Skeletal muscle satellite cell (primary cell): ENCODE data around the gene ATP11A.
A peak's percentile ranks its signal among the peaks of the same experiment; 100 is the strongest.

Experiments used
- H3K27me3 ChIP-seq: 2 replicates; pipeline ENCODE4 v1.7.0; 2013; ENCODE audit warnings: low read length; ENCODE audit not compliant: control insufficient read depth, insufficient read depth
- H3K36me3 ChIP-seq: 2 replicates; pipeline ENCODE4 v1.7.0; 2013; ENCODE audit warnings: mild to moderate bottlenecking, control low read depth, low read length; ENCODE audit not compliant: insufficient read depth
- H3K4me1 ChIP-seq: 2 replicates; pipeline ENCODE4 v1.7.0; 2013; ENCODE audit warnings: low read length; ENCODE audit not compliant: control insufficient read depth, insufficient read depth
- H3K4me2 ChIP-seq: 2 replicates; pipeline ENCODE4 v1.7.0; 2013; ENCODE audit warnings: mild to moderate bottlenecking, low read length
- H3K4me3 ChIP-seq: 2 replicates; pipeline ENCODE4 v1.7.0; 2013; ENCODE audit warnings: low read length
- H3K9ac ChIP-seq: 2 replicates; pipeline ENCODE4 v1.7.0; 2013; ENCODE audit warnings: mild to moderate bottlenecking, low read depth, low read length, moderate library complexity
- H3K9me3 ChIP-seq: replicated peaks from 2 replicates; pipeline ENCODE4 v1.7.0; 2013; ENCODE audit warnings: mild to moderate bottlenecking, control low read depth, low read length

The ATP11A gene

DNA sequence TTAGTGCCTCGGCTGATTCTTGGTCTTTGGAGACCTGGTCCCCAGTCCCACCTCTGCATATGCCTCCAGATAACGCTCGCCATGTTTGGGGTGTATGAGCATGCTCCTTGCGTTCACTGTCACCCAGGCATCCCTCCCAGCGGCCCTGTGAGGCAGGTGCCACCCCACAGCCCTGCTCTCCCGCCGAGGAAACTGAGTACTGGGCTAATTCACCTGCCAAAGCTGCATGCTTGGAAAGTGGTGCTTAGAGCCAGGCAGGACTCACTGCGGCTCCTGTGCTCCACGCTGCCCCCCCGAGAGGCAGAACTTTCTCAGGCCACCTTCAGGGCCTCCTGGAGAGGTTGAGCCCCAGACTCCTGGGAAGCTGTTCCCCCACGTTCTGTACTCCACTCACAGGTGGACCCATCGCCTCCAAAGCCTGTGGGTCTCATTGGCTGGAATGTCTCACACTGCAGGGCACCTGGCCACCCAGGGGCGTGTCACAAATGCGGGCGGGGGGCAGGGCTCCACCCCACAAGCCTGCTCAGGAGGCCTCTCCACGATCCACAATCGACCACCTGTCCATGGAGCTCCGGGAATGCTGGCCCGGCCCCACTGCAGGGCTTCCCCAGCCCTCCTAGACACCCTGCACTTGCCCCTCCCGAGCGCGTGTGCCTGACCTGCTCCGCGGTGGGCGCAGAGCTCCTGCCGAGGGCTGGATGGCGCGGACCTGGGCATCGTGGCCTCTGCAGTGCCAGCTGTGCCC is 64.6 kb downstream of the ATP11A start:
- Histone ChIP-seq H3K9ac (no peak overlapping the region), H3K9me3 (no peaks in the 10 kb centered on the region), H3K36me3 (no peaks in the 10 kb centered on the region), H3K4me2 (no peak overlapping the region), H3K4me1 (no peaks in the 10 kb centered on the region), H3K4me3 (no peak overlapping the region), H3K27me3 (no peaks in the 10 kb centered on the region)

DNA sequence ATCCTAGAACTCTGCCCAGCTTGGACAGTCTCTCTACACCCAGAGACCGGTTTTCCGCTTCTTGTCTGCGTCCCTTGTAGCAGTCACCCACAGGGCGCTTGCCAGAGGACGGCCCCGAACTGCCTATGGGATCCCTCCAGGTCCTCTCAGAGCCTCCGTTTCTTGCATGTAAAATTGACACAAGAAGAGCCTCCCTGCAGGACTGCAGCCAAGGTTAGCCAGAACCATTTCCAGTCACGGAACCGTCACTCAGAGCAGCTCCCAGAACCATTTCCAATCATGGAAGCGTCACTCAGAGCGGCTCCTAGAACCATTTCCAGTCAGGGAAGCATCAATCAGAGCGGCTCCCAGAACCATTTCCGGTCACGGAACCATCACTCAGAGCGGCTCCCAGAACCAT is 65.5 kb downstream of the ATP11A start:
- H3K36me3 ChIP-seq, result no peaks in the 10 kb centered on the region
- H3K9me3 ChIP-seq, result no peaks in the 10 kb centered on the region
- H3K9ac ChIP-seq, result no peak overlapping the region
- no peaks in the 10 kb centered on the region for H3K27me3 ChIP-seq
- no peak overlapping the region for H3K4me2 ChIP-seq
- H3K4me1 ChIP-seq, result peaks cover 3% of the 10 kb centered on the region
- H3K4me3 ChIP-seq, result no peak overlapping the region

DNA sequence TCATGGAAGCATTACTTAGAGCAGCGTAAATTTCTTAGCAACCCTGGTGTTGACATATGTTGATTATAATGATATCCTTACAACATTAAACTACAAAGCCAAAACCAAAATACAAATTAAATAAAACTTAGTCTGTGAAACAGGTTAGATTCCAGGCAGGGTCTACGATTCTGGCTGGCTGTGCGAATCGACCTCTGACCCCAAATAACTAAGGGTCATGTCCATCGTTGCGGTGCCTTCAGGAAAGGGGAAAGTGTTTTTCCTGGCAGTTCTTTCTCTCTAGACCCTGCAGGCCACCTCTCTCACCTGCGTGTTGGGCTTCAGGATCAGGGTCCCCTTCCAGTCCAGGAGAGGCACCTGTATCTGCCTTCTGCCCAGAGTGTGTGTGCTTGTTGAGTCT is 66.2 kb downstream of the ATP11A start:
- H3K27me3 ChIP-seq, result no peaks in the 10 kb centered on the region
- H3K36me3 ChIP-seq, result no peaks in the 10 kb centered on the region
- H3K9ac ChIP-seq, result no peak overlapping the region
- no peaks in the 10 kb centered on the region for H3K9me3 ChIP-seq
- H3K4me2 ChIP-seq, result no peak overlapping the region
- peaks cover 6% of the 10 kb centered on the region for H3K4me1 ChIP-seq
- H3K4me3 ChIP-seq, result no peak overlapping the region

DNA sequence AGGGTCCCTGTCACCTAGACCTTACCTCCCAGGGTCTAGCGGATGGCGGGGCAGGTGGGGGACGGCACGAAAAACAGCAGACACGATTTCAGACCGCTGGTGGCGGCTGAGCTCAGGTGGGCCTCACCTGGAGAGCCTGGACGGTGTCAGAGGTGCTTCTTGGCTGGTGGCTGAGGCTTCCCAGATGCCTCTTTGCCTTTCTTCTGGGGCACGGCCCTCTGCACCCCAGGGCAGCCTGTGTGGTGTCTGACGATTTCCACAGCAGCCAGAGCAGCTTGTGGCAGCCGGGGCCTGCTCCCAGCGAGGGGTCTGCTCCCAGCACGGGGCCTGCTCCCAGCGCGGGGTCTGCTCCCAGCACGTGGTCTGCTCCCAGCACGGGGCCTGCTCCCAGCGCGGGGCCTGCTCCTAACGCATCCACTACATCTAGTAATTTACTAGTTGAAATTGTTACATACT is 66.7 kb downstream of the ATP11A start:
- H3K9ac ChIP-seq, result no peak overlapping the region
- H3K4me3 ChIP-seq, result no peak overlapping the region
- no peaks in the 10 kb centered on the region for H3K36me3 ChIP-seq
- no peaks in the 10 kb centered on the region for H3K27me3 ChIP-seq
- H3K4me1 ChIP-seq, result peaks cover 6% of the 10 kb centered on the region
- H3K4me2 ChIP-seq, result no peak overlapping the region
- no peaks in the 10 kb centered on the region for H3K9me3 ChIP-seq

DNA sequence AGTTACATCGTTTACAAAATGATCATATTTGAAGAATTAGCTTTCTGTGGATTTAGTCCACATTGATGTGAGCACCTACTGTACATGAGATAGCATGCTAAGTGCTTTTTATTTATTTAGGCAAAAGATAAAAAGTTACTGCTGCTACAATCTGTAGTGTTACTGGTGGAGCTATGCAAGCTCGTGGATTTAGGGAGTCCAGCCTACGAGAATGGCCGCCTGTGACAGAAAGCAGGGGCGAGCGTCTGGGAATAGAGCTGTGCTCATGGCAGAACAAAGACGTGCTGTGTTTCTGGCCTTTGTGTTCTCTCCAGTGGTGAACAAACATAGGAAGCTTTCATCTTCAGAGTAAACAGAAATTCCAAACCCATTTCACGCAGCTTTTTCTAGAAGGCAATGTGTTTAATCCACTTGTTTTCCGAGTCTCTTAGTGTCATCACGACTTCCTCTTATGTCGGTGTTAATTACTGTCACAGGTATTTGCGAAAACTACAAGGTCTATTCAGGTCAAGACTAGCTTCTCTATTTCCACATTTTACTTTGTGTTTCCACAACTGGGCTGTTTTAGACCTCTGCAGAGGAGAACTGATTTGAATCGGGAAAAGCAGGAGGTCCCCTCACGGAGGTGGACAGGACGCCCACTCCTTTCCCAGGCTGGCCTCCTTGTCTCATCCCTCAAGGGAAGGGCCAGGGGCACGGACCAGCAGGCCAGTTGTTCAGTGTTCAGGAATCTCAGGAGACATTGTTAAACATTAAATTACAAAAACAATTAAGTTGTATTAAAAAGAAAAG is 67.3 kb downstream of the ATP11A start:
- Histone ChIP-seq H3K9ac (no peak overlapping the region), H3K36me3 (no peaks in the 10 kb centered on the region), H3K4me1 (peaks cover 6% of the 10 kb centered on the region)

DNA sequence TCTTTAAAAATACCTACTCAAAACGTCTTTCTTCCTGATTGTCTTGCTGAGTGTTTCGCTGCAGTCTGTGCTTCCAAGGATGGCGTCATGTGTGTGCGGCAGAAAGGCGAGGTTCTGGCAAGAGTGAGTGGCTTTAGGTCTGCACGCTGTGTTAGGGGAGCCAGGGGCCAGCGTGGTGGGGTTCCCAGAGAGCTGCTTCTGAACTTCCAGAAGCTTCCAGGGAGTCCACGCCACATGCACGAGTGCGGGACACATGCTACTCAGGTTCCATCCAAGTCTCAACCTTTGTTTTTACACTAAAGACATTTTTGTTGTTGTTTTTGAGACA is 67.9 kb downstream of the ATP11A start:
- Histone ChIP-seq H3K9me3 (no peaks in the 10 kb centered on the region), H3K27me3 (no peaks in the 10 kb centered on the region), H3K36me3 (no peaks in the 10 kb centered on the region), H3K9ac (no peak overlapping the region), H3K4me1 (peaks cover 6% of the 10 kb centered on the region), H3K4me3 (no peak overlapping the region), H3K4me2 (no peak overlapping the region)

More for the DNA sequence above, 67.3 kb downstream of the ATP11A start:
- H3K4me2 ChIP-seq, result no peak overlapping the region
- H3K9me3 ChIP-seq, result no peaks in the 10 kb centered on the region
- no peak overlapping the region for H3K4me3 ChIP-seq
- no peaks in the 10 kb centered on the region for H3K27me3 ChIP-seq

DNA sequence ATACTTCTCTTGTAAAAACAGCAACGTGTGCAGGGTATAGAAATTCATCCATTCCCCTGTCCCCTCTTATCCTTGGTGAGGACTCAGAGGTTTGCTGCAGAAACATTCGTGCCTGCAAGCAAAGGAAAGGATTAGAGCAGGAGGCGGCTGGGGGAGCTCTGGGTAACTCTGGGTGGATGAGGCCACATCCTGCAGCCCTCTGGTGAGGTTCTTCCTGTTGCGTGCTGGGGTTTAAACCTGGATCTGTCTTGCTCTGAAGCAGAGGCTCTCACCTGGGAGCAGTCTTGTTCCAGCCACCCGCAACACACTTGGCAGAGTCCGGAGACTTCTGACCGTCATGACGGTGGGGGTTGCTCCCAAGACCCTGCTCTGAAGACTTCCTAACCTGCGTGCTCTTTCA is 69.2 kb downstream of the ATP11A start:
- Histone ChIP-seq H3K4me3 (no peak overlapping the region), H3K36me3 (no peaks in the 10 kb centered on the region), H3K27me3 (no peaks in the 10 kb centered on the region)

DNA sequence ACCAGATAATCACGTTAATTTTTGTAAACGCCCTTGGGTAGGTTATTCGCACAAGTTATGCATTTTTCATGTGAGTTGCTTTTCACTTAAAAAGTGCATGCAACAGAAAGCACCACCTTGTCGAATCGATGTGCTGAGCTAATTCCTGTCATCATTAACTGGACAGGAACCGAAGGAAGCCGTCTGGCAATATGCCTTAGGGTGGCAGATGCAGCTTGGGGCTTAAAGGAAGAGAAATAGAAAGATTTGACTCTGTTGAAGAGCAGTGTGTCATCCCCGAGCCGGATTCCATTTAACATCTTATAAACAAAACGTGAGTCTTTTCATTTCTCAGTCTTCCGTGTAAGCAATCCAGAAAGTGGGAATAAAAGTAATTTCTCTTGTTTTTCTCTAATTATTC is 70.0 kb downstream of the ATP11A start:
- H3K4me1 ChIP-seq, result peaks cover 6% of the 10 kb centered on the region
- H3K9me3 ChIP-seq, result no peaks in the 10 kb centered on the region
- H3K36me3 ChIP-seq, result no peaks in the 10 kb centered on the region
- no peak overlapping the region for H3K4me2 ChIP-seq
- H3K9ac ChIP-seq, result no peak overlapping the region
- no peaks in the 10 kb centered on the region for H3K27me3 ChIP-seq
- H3K4me3 ChIP-seq, result no peak overlapping the region

More for the DNA sequence above, 69.2 kb downstream of the ATP11A start:
- Histone ChIP-seq H3K9ac (no peak overlapping the region), H3K4me1 (peaks cover 6% of the 10 kb centered on the region), H3K9me3 (no peaks in the 10 kb centered on the region), H3K4me2 (no peak overlapping the region)

DNA sequence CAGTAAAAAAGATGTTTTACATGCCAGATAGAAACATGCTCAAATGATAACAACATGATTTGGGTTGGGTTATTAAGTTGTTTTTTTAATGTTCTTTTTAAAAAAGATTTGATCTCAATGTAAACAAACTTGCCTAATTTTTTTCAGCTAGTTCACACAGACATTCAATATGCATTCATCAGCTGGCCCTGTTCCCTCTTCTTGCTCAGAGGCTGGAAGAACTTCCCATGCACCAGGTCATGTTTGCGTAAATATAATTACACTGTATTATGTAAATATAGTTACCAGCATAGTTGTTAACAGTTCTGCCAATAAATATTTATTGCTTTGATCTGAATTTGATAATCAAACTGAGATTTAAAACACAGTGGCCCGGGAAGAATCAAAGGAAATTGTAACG is 70.6 kb downstream of the ATP11A start:
- no peaks in the 10 kb centered on the region for H3K36me3 ChIP-seq
- no peak overlapping the region for H3K9ac ChIP-seq
- no peaks in the 10 kb centered on the region for H3K27me3 ChIP-seq
- peaks cover 6% of the 10 kb centered on the region for H3K4me1 ChIP-seq
- peak overlapping the region; percentile 11 for H3K4me2 ChIP-seq
- no peak overlapping the region for H3K4me3 ChIP-seq
- H3K9me3 ChIP-seq, result no peaks in the 10 kb centered on the region

DNA sequence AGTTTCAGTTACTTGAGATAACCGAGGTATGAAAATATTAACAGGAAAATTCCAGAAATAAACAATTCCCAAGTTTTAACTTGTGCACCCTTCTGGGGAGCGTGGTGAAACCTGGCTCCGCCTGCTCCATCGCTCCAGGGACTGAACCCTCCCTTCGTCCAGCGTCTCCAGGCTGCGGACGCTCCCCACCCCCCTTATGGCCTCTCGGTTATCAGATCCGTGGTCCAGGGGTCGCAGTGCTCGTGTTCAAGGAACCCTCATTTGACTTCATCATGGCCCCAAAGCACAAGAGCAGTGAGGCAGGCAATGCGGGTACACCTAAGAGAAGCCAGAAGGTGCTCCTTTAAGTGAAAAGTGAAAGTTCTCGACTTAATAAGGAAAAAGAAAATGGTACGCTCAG is 71.1 kb downstream of the ATP11A start:
- Histone ChIP-seq H3K36me3 (no peaks in the 10 kb centered on the region), H3K4me2 (no peak overlapping the region), H3K27me3 (no peaks in the 10 kb centered on the region), H3K9ac (no peak overlapping the region), H3K4me3 (no peak overlapping the region), H3K9me3 (no peaks in the 10 kb centered on the region), H3K4me1 (peaks cover 6% of the 10 kb centered on the region)

DNA sequence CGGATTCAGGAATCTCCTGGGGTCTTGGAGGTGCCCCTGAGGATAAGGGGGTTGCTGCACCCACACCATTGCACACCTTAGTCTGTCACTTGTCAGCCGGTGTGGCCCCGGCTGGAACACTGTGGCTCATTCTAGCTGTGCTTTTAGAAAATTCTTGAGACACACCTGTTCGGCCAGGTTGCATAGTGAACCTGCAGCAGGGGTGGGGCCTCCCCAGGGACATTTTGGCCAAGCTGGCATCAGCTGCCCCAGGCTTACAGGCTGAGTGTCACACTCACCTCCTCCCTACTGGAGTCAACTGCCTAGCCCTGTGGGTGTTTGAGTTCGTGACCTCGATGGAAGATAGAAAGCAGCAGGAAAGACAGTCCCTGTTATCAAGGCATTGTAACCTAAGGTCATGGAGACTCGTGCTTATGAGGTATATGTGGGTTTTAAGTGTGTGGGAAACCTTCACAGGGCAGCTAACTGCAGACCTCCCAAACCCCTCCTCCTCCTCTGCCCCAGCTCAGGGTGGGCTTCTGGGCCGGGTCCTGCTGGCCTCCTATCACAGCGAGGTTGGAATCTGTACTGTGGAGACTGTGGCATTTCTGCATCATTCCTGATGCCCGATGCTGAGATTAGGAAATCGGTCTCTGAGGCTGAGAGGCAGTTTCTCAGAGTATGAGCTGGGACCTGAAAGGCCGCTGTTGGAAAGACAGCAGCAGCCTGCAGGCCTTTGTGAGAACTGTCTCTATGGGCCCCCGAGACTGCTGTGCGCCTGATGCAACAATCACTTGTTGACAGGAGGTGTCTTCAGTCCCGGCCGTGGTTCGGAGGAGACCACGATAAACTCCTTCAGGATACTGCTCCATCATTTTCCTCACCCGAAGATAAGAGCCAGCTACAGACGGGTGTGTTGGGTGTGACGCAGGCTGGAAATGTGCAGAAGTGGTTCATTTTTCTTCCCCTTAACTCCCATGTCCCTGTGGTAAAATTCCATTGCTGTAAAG is 72.2 kb downstream of the ATP11A start:
- H3K9ac ChIP-seq, result no peak overlapping the region

More for the DNA sequence above, 72.2 kb downstream of the ATP11A start:
- peaks cover 6% of the 10 kb centered on the region for H3K4me1 ChIP-seq
- H3K36me3 ChIP-seq, result no peaks in the 10 kb centered on the region
- H3K4me2 ChIP-seq, result no peak overlapping the region
- H3K27me3 ChIP-seq, result no peaks in the 10 kb centered on the region
- H3K9me3 ChIP-seq, result no peaks in the 10 kb centered on the region
- H3K4me3 ChIP-seq, result no peak overlapping the region
